Colonic mucosa (tissue), 4 donors: ENCODE measurements around the gene PTMS. TPM values are rescaled to one million over a fixed set of nuclear protein-coding genes. Genes with fewer than 3 reads are reported as not detected.

Source experiments
- DNase-seq: peaks from one replicate; pipeline ENCODE4 v3.0.0-alpha.2; 2020
- H3K27ac ChIP-seq: fragments of 200-600 bp; one replicate; pipeline ENCODE4 v1.8.0; 2021
- H3K27me3 ChIP-seq: fragments of 200-600 bp; one replicate; pipeline ENCODE4 v1.8.0; 2021
- H3K36me3 ChIP-seq: fragments of 200-600 bp; one replicate; pipeline ENCODE4 v1.8.0; 2021
- H3K4me1 ChIP-seq: fragments of 200-600 bp; one replicate; pipeline ENCODE4 v1.8.0; 2021; ENCODE audit warnings: mild to moderate bottlenecking
- H3K4me3 ChIP-seq: fragments of 200-600 bp; one replicate; pipeline ENCODE4 v1.8.0; 2021
- H3K9ac ChIP-seq, 2 donors: one replicate each; pipeline ENCODE4 v1.7.0; 2013; ENCODE audit warnings: control low read depth in 2 of 2, low read depth in 2 of 2, low read length in 2 of 2
- H3K9me3 ChIP-seq: fragments of 200-600 bp; one replicate; pipeline ENCODE4 v1.8.0; 2021
- intact Hi-C: fragments of 100-400 bp; cut with DNase I; formaldehyde crosslinking; loops from one replicate; pipeline ENCODE4 v1.14.1; 2022
- total RNA-seq, 2 donors: library from RNA; stranded (reverse); fragmentation: NEBNext Ultra II Directional in 1 of 2; extraction: Animal tissue kit (Norgen Biotek cat#: 25700) in 1 of 2; gene quantifications; one replicate each; pipeline ENCODE4 v1.2.1, GENCODE V29; 2021
- TF ChIP-seq, protein P1 (sequence below): fragments of 200-600 bp; IDR thresholded peaks from one replicate; pipeline ENCODE4 v1.8.0; 2022; ENCODE audit warnings: antibody characterized with exemption, mild to moderate bottlenecking
- donor health status: healthy.
- donor health status: DM: no; HTN: no; CAD: no.
- donor health status: DM: no; HTN: no; CAD: no.

The PTMS gene
- total RNA-seq, 2 donors from 2014 or later: 169 to 182 TPM

DNA sequence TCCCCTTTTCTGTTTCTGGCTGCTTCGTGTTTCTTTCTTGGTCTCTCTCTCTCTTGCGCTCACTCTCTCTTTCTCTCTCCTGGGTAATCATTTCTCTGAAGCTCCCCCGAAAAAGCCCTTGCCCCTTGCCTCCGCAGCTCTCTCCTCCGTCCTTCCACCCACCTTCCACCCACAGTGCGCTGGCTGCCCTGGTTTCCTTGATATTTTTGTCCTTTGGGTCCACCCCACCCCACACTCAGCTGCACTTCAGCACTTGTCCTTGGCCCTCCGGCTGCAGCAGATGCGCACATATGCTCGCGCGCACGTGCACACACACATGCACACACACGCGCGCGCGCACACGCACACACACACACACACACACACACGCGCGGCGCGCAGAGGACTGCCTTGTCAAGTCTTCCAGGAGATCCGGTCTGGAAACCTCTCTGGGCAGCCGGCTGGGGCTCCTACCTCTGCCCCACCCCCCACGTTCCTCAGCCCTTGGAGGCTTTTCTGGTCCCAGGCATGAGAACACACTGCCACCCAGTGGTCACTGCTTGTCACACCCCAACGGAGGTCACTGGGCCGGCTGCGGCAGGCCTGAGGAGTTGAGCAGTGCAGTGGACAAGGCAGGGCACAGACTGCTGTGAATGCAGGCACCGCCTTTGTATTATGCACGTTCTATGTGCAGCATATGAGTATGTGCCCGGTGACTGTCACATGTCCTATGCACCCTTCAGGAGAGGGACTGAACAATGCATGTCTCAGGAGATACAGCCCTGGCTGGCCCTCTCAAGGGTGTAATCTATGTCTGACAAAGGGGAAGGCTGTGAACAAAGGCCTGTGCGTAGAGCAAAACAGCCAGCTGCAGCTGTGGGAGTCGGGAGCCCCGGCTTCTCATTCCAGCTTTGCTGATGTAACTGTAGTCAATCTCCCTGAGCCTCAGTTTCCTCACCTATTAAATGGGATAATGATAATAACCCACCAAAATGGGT is 12.7 kb downstream of the PTMS start:
- Histone ChIP-seq H3K4me1 (no peaks in the 10 kb centered on the region), H3K9me3 (no peaks in the 10 kb centered on the region), H3K27me3 (peaks cover under 1% of the 10 kb centered on the region), H3K9ac (peak overlapping the region; percentile 26 to 62), H3K36me3 (no peaks in the 10 kb centered on the region), H3K27ac (peak overlapping the region; percentile 13), H3K4me3 (peak overlapping the region; percentile 37)
- TF ChIP-seq, protein P1, sequence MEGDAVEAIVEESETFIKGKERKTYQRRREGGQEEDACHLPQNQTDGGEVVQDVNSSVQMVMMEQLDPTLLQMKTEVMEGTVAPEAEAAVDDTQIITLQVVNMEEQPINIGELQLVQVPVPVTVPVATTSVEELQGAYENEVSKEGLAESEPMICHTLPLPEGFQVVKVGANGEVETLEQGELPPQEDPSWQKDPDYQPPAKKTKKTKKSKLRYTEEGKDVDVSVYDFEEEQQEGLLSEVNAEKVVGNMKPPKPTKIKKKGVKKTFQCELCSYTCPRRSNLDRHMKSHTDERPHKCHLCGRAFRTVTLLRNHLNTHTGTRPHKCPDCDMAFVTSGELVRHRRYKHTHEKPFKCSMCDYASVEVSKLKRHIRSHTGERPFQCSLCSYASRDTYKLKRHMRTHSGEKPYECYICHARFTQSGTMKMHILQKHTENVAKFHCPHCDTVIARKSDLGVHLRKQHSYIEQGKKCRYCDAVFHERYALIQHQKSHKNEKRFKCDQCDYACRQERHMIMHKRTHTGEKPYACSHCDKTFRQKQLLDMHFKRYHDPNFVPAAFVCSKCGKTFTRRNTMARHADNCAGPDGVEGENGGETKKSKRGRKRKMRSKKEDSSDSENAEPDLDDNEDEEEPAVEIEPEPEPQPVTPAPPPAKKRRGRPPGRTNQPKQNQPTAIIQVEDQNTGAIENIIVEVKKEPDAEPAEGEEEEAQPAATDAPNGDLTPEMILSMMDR: peak; percentile 91
- intact Hi-C loops: loop anchor here (2.0 kb wide), 1 partner anchor 26 kb away; the partner anchor contains the start of gene MLF2
- peak; percentile 98 for DNase-seq

DNA sequence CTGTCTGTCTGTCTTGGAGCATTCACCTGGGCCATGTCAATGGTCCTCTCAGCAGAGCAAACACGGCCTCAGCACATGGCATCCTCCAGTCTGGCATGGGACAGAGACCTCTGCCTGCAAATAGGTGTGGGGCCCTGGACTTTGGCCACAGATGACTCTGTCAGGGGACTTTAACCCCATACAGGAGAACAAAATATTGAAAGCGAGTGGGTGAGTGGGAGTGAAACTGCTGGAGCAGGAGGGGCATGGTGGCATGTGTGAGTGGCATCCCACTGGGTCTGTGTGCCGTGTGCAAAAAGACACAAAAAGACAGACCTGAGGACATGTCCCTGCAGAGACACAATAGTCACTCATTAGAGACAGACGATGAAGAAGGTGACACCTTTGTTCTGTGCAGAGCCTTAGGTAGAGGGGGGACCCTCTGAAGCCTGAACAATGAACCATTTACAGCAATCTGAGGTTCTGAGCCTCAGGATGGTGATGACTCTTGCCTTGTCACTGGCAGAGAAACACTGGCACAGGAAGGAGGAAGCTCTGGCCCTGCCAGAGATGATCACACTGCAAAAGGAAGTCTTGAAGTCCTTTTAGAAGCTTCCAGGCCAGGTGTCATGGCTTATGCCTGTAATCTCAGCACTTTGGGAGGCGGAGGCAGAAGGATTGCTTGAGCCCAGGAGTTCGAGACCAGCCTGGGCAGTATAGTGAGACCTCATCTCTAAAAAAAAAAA is 13.7 kb downstream of the PTMS start:
- TF ChIP-seq, protein P1: no peak
- peak overlapping the region in 1 of 2 donors; percentile 1 for H3K9ac ChIP-seq
- H3K36me3 ChIP-seq: no peaks in the 10 kb centered on the region
- no peaks in the 10 kb centered on the region for H3K9me3 ChIP-seq
- H3K4me1 ChIP-seq: no peaks in the 10 kb centered on the region
- no peaks in the 10 kb centered on the region for H3K27me3 ChIP-seq
- H3K4me3 ChIP-seq: no peak overlapping the region
- no peak overlapping the region for H3K27ac ChIP-seq
- DNase-seq: peak; percentile 48
- intact Hi-C loops: loop anchor here (2.0 kb wide), 1 partner anchor 27 kb away; the partner anchor contains the start of gene MLF2

DNA sequence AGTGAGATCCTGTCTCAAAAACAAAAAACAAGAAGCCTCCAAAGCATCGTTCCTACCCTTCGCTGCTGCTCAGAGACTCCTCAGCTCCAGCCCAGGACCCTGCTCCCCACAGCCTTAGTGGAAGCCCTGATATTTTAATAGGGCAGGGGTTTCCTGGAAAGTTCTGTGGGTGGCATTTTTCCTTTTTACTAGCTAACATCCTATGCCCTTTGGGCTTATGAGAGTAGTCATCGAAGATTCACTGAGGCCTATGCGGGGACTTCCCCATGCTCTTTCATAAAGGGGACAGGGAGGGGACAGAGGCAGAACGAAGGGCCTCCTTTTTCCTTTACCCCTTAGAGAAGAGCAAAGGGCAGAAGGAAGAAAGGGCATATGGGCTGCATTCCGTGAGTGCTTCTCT is 14.4 kb downstream of the PTMS start:
- no peaks in the 10 kb centered on the region for H3K27me3 ChIP-seq

DNA sequence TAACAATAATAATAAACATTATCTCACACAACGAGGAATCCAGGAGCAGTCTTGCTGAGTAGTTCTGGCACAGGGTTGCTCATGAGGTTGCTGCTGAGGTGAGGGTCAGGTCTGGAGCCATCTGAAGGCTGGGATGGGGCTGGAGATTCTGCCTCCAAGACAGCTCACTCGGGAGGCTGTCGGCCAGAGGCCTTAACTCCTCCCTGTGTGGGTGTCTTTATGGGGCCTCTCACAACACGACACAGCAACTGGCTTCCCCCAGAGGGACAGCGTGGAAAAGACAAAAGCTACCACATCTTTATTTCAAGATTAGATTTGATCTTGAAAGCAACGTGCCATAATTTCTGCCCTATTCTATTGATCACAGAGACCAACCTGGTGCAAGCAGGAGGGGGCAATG is 16.0 kb downstream of the PTMS start:
- no peak for DNase-seq
- intact Hi-C loops: no loop called here
- no peak overlapping the region for H3K9ac ChIP-seq
- TF ChIP-seq, protein P1: no peak
- H3K4me1 ChIP-seq: no peaks in the 10 kb centered on the region
- H3K4me3 ChIP-seq: no peak overlapping the region
- H3K27ac ChIP-seq: no peak overlapping the region
- H3K9me3 ChIP-seq: no peaks in the 10 kb centered on the region
- H3K27me3 ChIP-seq: no peaks in the 10 kb centered on the region
- H3K36me3 ChIP-seq: no peaks in the 10 kb centered on the region

More for the DNA sequence above, 14.4 kb downstream of the PTMS start:
- Histone ChIP-seq H3K4me1 (no peaks in the 10 kb centered on the region), H3K27ac (no peak overlapping the region), H3K9ac (no peak overlapping the region), H3K9me3 (no peaks in the 10 kb centered on the region), H3K4me3 (no peak overlapping the region), H3K36me3 (no peaks in the 10 kb centered on the region)
- intact Hi-C loops: no loop called here
- TF ChIP-seq, protein P1: no peak
- DNase-seq: no peak

DNA sequence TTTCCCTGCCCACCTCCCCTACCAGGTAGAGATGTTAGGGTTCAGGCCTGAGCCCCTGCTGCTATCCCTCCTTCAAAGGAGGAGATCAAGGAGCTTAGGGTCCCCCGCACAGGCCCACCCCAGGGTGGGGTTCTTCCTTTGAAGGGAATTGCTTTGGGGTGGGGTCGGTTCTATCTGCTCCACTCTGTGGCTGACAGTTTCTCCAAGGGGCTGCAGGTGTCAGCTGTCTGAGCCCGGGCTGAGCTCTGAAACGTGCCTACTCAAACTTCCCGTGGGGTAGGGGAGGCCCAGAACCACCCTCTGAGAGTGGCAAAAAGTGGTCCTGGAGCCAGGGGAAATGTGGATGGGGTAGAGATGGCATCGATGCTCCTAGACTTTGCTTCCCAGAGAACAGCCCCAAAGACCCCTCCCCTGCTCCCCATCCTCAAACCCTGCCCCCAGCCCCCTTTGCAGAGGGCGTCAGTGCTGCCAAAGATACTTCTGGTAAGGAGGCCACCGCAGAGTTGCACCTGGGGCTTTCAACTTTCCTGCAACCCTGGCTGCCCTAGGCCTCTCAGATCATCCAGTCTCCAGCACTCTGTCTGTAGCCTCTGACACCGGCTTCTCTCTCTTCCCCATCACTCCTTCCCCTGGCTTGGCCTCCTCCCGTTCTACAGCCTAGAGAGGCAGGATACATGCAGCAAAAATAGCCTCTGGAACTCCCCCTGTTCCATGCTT is 16.8 kb downstream of the PTMS start:
- no peaks in the 10 kb centered on the region for H3K27me3 ChIP-seq
- intact Hi-C loops: no loop called here
- H3K27ac ChIP-seq: no peak overlapping the region
- H3K9ac ChIP-seq: no peak overlapping the region
- no peak overlapping the region for H3K4me3 ChIP-seq
- no peaks in the 10 kb centered on the region for H3K9me3 ChIP-seq
- no peaks in the 10 kb centered on the region for H3K4me1 ChIP-seq
- DNase-seq: no peak
- TF ChIP-seq, protein P1: no peak
- no peaks in the 10 kb centered on the region for H3K36me3 ChIP-seq
